22Rv1 (cell line): ENCODE data around the gene COL5A3.

ENCODE experiments used
- CTCF ChIP-seq: fragments of 450-650 bp; IDR thresholded peaks from 2 replicates; pipeline ENCODE4 v1.5.1; 2017; ENCODE audit warnings: mild to moderate bottlenecking
- ZFX ChIP-seq: fragments of 450-650 bp; IDR thresholded peaks from 2 replicates; pipeline ENCODE4 v1.6.1; 2017; ENCODE audit warnings: antibody characterized with exemption, borderline replicate concordance

DNA sequence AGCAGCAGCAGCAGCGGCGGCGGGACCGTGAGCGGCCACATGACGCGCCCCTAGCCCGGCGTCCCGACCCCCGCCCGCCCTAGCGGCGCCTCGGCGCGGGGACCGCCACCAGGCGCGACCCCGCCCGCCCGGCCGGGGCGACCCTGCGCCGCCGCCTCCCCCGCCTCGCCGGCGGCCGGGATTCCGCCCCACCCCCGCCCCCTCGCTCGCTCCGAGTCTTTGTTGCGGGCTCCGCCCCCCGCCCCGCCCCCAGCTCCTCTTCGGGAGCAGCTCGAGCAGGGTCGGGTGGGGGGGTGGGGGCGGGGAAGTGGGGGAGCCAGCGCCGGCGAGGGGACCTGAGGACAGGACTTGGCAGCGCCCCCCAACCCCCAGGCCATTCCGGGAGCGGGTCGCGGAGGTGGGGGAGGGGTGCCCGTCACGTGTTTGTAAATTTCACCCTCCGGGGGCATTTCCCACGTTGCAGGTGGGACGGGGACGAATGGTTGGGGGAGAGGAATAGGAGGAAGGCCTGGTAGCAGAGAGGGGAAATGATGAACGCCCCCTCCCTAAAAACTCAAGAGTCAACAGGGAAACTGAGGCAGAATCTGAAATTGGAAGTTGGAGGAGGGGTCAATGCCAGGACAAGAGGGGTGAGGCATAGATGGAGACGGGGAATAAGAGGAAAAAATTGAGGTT is 73.8 kb downstream of the COL5A3 start, which contains the start of gene OLFM2:
- no peak for TF ChIP-seq ZFX
- no peak for TF ChIP-seq CTCF
